Lung (tissue), 12 donors: ENCODE measurements around the gene PGAP1. TPM values are rescaled to one million over a fixed set of nuclear protein-coding genes. Genes with fewer than 3 reads are reported as not detected.

ENCODE experiments used
- ATAC-seq: fragments of 200-7000 bp; cut with Tn5 transposase; one replicate; pipeline ENCODE4 v1.9.1; 2020; ENCODE audit warnings: moderate number of reproducible peaks; ENCODE audit not compliant: insufficient read depth, low FRiP score
- DNase-seq, 3 donors: peaks; one replicate each; pipeline ENCODE4 v3.0.0-alpha.2; 2013 to 2017
- H3K27ac ChIP-seq, 2 donors: one replicate each; pipeline ENCODE4 v1.5.1; 2013; ENCODE audit warnings: mild to moderate bottlenecking in 2 of 2, moderate library complexity in 2 of 2, control low read depth in 1 of 2, inconsistent platforms in 1 of 2, low read depth in 1 of 2, low read length in 1 of 2
- H3K27me3 ChIP-seq, 3 donors: one replicate each; pipeline ENCODE4 v1.5.1; 2013; ENCODE audit warnings: low read length in 2 of 3; ENCODE audit not compliant: control insufficient read depth in 3 of 3, insufficient read depth in 3 of 3
- H3K36me3 ChIP-seq, 4 donors: one replicate each; pipeline ENCODE4 v1.5.1; 2013; ENCODE audit warnings: low read length in 4 of 4, mild to moderate bottlenecking in 1 of 4, moderate library complexity in 1 of 4; ENCODE audit not compliant: control insufficient read depth in 4 of 4, insufficient read depth in 4 of 4
- H3K4me1 ChIP-seq, 5 donors: one replicate each; pipeline ENCODE4 v1.5.1; 2013; ENCODE audit warnings: low read length in 5 of 5, mild to moderate bottlenecking in 2 of 5, moderate library complexity in 1 of 5; ENCODE audit not compliant: control insufficient read depth in 5 of 5, insufficient read depth in 5 of 5
- H3K4me3 ChIP-seq: one replicate; pipeline ENCODE4 v1.5.1; 2013; ENCODE audit warnings: mild to moderate bottlenecking, control low read depth, moderate library complexity
- H3K9ac ChIP-seq, 2 donors: one replicate each; pipeline ENCODE4 v1.5.1; 2013; ENCODE audit warnings: low read length in 2 of 2, control low read depth in 1 of 2; ENCODE audit not compliant: insufficient read depth in 1 of 2
- H3K9me3 ChIP-seq, 4 donors: one replicate each; pipeline ENCODE4 v1.5.1; 2013; ENCODE audit warnings: low read length in 3 of 4, mild to moderate bottlenecking in 1 of 4, moderate library complexity in 1 of 4; ENCODE audit not compliant: control insufficient read depth in 4 of 4, insufficient read depth in 3 of 4
- WGBS, 2 donors: extraction: QIAGEN DNeasy Blood & Tissue Kit; methylation state at CpG; one replicate each; pipeline ENCODE4 v1.1.7; 2013; 5-methylcytosine and 5-hydroxymethylcytosine counted together
- polyA plus RNA-seq, 2 donors: library from polyadenylated mRNA; stranded (reverse); fragments of 200-250 nt; gene quantifications; one replicate each; pipeline ENCODE4 v1.2.1, GENCODE V29; 2013
- total RNA-seq, 2 donors: library from RNA; depleted of rRNA in 1 of 2; stranded (reverse); fragments of >200 nt in 1 of 2; gene quantifications; one replicate each; pipeline ENCODE4 v1.2.1, GENCODE V29; 2014 to 2021
- TF ChIP-seq, protein P1 (sequence below): IDR thresholded peaks from 2 replicates; pipeline ENCODE4 v1.5.1; 2012; ENCODE audit warnings: mild to moderate bottlenecking; ENCODE audit errors: control extremely low read depth, extremely low read depth
- donor health status: control.
- donor health status: control.
- donor health status: Bipolar disorder and iron deficiency.
- donor health status: healthy.
- donor health status: DM: yes; HTN: yes; CAD: no.

The PGAP1 gene
- total and polyA plus RNA-seq, 4 donors: 1.4 to 34.1 (median 7.0) TPM

DNA sequence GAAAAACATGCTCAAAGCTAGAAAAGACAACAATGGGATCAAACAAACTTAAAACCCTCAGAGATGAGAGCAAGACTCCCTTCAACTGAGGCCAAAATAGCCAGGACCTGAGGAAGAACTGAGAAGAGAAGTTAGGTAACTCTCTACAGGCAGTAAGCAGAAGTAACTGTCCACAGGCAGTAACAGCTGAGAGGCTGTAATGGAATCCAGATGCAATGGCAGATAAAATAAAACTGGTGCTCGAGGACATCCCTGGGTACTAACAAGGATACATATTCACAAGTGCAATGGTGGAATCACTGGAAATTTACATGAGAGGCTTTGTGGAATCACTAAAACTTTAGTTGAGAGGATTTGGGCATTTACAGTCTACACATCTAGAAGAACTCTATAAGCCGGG, 86.9 kb downstream of the PGAP1 start:
- WGBS, 2 donors: 74 to 94% methylated on average over 2 of the region's 2 CpGs
- H3K36me3 ChIP-seq: peaks cover 6 to 23% (median 9%) of the 10 kb centered on the region in 4 donors
- TF ChIP-seq, protein P1, sequence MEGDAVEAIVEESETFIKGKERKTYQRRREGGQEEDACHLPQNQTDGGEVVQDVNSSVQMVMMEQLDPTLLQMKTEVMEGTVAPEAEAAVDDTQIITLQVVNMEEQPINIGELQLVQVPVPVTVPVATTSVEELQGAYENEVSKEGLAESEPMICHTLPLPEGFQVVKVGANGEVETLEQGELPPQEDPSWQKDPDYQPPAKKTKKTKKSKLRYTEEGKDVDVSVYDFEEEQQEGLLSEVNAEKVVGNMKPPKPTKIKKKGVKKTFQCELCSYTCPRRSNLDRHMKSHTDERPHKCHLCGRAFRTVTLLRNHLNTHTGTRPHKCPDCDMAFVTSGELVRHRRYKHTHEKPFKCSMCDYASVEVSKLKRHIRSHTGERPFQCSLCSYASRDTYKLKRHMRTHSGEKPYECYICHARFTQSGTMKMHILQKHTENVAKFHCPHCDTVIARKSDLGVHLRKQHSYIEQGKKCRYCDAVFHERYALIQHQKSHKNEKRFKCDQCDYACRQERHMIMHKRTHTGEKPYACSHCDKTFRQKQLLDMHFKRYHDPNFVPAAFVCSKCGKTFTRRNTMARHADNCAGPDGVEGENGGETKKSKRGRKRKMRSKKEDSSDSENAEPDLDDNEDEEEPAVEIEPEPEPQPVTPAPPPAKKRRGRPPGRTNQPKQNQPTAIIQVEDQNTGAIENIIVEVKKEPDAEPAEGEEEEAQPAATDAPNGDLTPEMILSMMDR: no peak
- no peak overlapping the region for H3K4me3 ChIP-seq
- no peak overlapping the region for H3K27ac ChIP-seq
- ATAC-seq (no peak), DNase-seq (no peak)
- no peaks in the 10 kb centered on the region for H3K9me3 ChIP-seq
- no peaks in the 10 kb centered on the region for H3K4me1 ChIP-seq
- H3K9ac ChIP-seq: no peak overlapping the region
- no peaks in the 10 kb centered on the region for H3K27me3 ChIP-seq

DNA sequence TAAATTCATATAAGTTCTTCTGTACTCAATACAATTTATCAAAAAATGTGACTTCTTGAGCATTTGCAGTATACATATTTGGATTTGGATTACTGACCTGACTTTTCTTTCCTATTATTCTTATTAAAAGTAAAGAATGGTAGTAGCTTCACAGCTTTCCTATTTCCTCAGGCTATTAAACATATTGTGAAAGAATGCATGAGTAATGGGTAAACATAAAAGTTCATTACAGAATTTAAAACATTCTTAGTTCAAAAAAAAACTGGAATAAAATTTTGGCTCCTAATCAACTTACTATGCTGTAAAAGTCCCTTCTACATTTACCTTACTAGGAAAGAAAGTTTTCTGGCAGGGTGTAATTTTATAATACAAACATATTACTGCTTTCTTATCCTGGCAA, 90.1 kb downstream of the PGAP1 start:
- peak in 1 of 3 donors; percentile 5 for DNase-seq
- Histone ChIP-seq H3K9me3 (no peaks in the 10 kb centered on the region), H3K9ac (no peak overlapping the region), H3K4me3 (no peak overlapping the region), H3K4me1 (no peaks in the 10 kb centered on the region), H3K27me3 (no peaks in the 10 kb centered on the region), H3K27ac (no peak overlapping the region), H3K36me3 (peaks cover 4 to 16% (median 7%) of the 10 kb centered on the region in 4 donors)
- no peak for ATAC-seq
- TF ChIP-seq, protein P1: no peak

DNA sequence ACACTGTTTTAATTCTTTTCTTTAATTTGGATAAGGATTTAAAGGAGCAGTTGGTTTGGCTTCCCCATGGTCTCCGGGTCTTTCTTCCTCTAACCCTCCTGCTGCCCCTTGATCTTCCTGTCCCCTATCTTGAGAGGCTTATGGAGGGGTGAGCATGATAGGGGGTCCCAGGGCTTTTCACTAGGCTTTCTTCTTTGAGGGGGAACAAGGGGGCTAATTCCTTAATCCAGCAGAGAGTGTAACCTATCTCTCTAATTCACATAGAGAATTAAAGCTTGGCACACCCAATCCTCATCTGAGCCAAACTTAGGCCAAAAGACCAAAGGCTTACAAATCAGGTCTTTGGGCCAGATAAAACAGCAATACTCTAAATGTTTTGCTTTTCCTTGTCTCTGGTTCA, 95.8 kb downstream of the PGAP1 start:
- Histone ChIP-seq H3K4me1 (no peaks in the 10 kb centered on the region), H3K9ac (no peak overlapping the region), H3K4me3 (no peak overlapping the region), H3K27ac (no peak overlapping the region), H3K27me3 (no peaks in the 10 kb centered on the region), H3K36me3 (no peaks in the 10 kb centered on the region), H3K9me3 (no peaks in the 10 kb centered on the region)
- TF ChIP-seq, protein P1: no peak
- ATAC-seq (no peak), DNase-seq (no peak)
- 95 to 96% methylated on average over 1 of the region's 1 CpG for WGBS, 2 donors

DNA sequence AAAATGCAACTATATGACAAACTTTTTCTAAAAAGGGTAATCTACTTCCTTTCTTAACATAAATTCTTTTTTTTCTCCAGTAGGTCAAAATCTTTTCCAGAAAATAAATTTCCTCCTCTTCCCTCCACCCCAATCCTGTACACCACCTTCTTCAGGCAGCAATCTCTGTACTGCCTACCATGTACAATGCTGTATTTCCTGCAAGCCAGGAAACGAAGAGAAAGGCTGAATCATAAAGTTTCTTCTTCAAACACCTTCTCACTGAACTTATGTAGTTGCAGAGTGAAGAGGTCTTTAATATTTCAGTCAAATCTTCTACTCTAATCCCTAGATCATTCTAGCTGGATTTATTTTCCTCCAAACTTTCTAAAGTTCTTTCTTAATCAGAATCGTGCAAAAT, 99.2 kb downstream of the PGAP1 start:
- no peak overlapping the region for H3K9ac ChIP-seq
- no peak overlapping the region for H3K4me3 ChIP-seq
- TF ChIP-seq, protein P1: no peak
- ATAC-seq: no peak
- WGBS, 2 donors: 60 to 68% methylated on average over 2 of the region's 2 CpGs
- no peak overlapping the region for H3K27ac ChIP-seq
- H3K27me3 ChIP-seq: no peaks in the 10 kb centered on the region
- no peak for DNase-seq
- H3K36me3 ChIP-seq: no peaks in the 10 kb centered on the region
- H3K9me3 ChIP-seq: no peaks in the 10 kb centered on the region
- H3K4me1 ChIP-seq: no peaks in the 10 kb centered on the region
